Liver (tissue), 9 donors: ENCODE results near the gene CFAP97D2. TPM values are rescaled to one million over a fixed set of nuclear protein-coding genes. Genes with fewer than 3 reads are reported as not detected.

Source experiments
- DNase-seq: peaks from one replicate; pipeline ENCODE4 v3.0.0-alpha.2; 2017; ENCODE audit warnings: low spot score
- H3K27ac ChIP-seq, 2 donors: one replicate each; pipeline ENCODE4 v1.7.0; 2013; ENCODE audit warnings: inconsistent platforms in 2 of 2, low read length in 2 of 2, control low read depth in 1 of 2, low read depth in 1 of 2, mild to moderate bottlenecking in 1 of 2
- H3K27me3 ChIP-seq, 4 donors: one replicate each; pipeline versions ENCODE4 v1.6.1 to v1.7.0; 2013; ENCODE audit warnings: low read length in 3 of 4, inconsistent platforms in 1 of 4, mild to moderate bottlenecking in 1 of 4, moderate library complexity in 1 of 4; ENCODE audit not compliant: control insufficient read depth in 4 of 4, insufficient read depth in 4 of 4
- H3K36me3 ChIP-seq, 4 donors: one replicate each; pipeline versions ENCODE4 v1.6.1 to v1.7.0; 2013; ENCODE audit warnings: low read length in 3 of 4, mild to moderate bottlenecking in 3 of 4, low read depth in 1 of 4, moderate library complexity in 1 of 4; ENCODE audit not compliant: control insufficient read depth in 4 of 4, insufficient read depth in 3 of 4
- H3K4me1 ChIP-seq, 4 donors: one replicate each; pipeline versions ENCODE4 v1.6.1 to v1.7.0; 2013; ENCODE audit warnings: low read length in 3 of 4, mild to moderate bottlenecking in 3 of 4, moderate library complexity in 1 of 4; ENCODE audit not compliant: control insufficient read depth in 4 of 4, insufficient read depth in 4 of 4
- H3K4me3 ChIP-seq, 3 donors: one replicate each; pipeline versions ENCODE4 v1.6.1 to v1.7.0; 2013; ENCODE audit warnings: low read length in 3 of 3, control low read depth in 1 of 3, low read depth in 1 of 3, mild to moderate bottlenecking in 1 of 3
- H3K9ac ChIP-seq, 2 donors: one replicate each; pipeline ENCODE4 v1.7.0; 2013; ENCODE audit warnings: low read length in 2 of 2, mild to moderate bottlenecking in 2 of 2, moderate library complexity in 2 of 2, control low read depth in 1 of 2, low read depth in 1 of 2
- H3K9me3 ChIP-seq, 4 donors: one replicate each; pipeline versions ENCODE4 v1.6.1 to v1.7.0; 2013; ENCODE audit warnings: low read length in 3 of 4; ENCODE audit not compliant: control insufficient read depth in 4 of 4
- EGR1 ChIP-seq, 2 donors: IDR thresholded peaks; 2 replicates each; pipeline ENCODE4 v1.6.1; 2016 to 2018; ENCODE audit warnings: antibody characterized with exemption in 2 of 2, low read depth in 2 of 2
- FOXA1 ChIP-seq: IDR thresholded peaks from 2 replicates; pipeline ENCODE4 v1.6.1; 2016; ENCODE audit warnings: antibody characterized with exemption
- FOXA2 ChIP-seq: IDR thresholded peaks from 2 replicates; pipeline ENCODE4 v1.6.1; 2016; ENCODE audit warnings: antibody characterized with exemption
- GABPA ChIP-seq, 2 donors: IDR thresholded peaks in 1 of 2; conservative IDR thresholded peaks in 1 of 2; 2 replicates each; pipeline ENCODE4 v1.6.1; 2016; ENCODE audit warnings: antibody characterized with exemption in 2 of 2, mild to moderate bottlenecking in 1 of 2, moderate library complexity in 1 of 2
- HNF4A ChIP-seq, 2 donors: conservative IDR thresholded peaks; 2 replicates each; pipeline ENCODE4 v1.6.1; 2016; ENCODE audit warnings: antibody characterized with exemption in 2 of 2, mild to moderate bottlenecking in 2 of 2
- HNF4G ChIP-seq: IDR thresholded peaks from 2 replicates; pipeline ENCODE4 v1.6.1; 2016; ENCODE audit warnings: antibody characterized with exemption
- JUND ChIP-seq, 2 donors: IDR thresholded peaks; 2 replicates each; pipeline ENCODE4 v1.6.1; 2016; ENCODE audit warnings: antibody characterized with exemption in 2 of 2
- NR2F2 ChIP-seq: IDR thresholded peaks from 2 replicates; pipeline ENCODE4 v1.6.1; 2016; ENCODE audit warnings: antibody characterized with exemption
- RAD21 ChIP-seq, 2 donors: IDR thresholded peaks; 2 replicates each; pipeline ENCODE4 v1.6.1; 2016; ENCODE audit warnings: antibody characterized with exemption in 2 of 2, mild to moderate bottlenecking in 2 of 2
- REST ChIP-seq: IDR thresholded peaks from 2 replicates; pipeline ENCODE4 v1.6.1; 2016; ENCODE audit warnings: antibody characterized with exemption, mild to moderate bottlenecking
- RXRA ChIP-seq, 2 donors: IDR thresholded peaks; 2 replicates each; pipeline ENCODE4 v1.6.1; 2017 to 2018; ENCODE audit warnings: antibody characterized with exemption in 2 of 2, mild to moderate bottlenecking in 1 of 2
- SP1 ChIP-seq: IDR thresholded peaks from 2 replicates; pipeline ENCODE4 v1.6.1; 2018; ENCODE audit warnings: antibody characterized with exemption, mild to moderate bottlenecking
- TAF1 ChIP-seq: conservative IDR thresholded peaks from 2 replicates; pipeline ENCODE4 v1.6.1; 2016; ENCODE audit warnings: antibody characterized with exemption, mild to moderate bottlenecking
- YY1 ChIP-seq: IDR thresholded peaks from 2 replicates; pipeline ENCODE4 v1.6.1; 2016; ENCODE audit warnings: antibody characterized with exemption, mild to moderate bottlenecking
- WGBS: extraction: QIAGEN DNeasy Blood & Tissue Kit; methylation state at CpG from one replicate; pipeline ENCODE4 v1.1.7; 2013; 5-methylcytosine and 5-hydroxymethylcytosine counted together
- polyA plus RNA-seq, 2 donors: library from polyadenylated mRNA; stranded (reverse) in 1 of 2; unstranded in 1 of 2; fragments of 200-250 nt in 1 of 2; fragments of >200 nt in 1 of 2; fragmentation: Nextera tagmentation in 1 of 2; extraction: Ambion mirVana in 1 of 2; gene quantifications; one replicate each; pipeline versions ENCODE4 v1.2.1 to v1.2.3, GENCODE V29; 2013 to 2015
- total RNA-seq, 2 donors: library from RNA; depleted of rRNA; stranded (reverse); fragments of >200 nt; gene quantifications; one replicate each; pipeline ENCODE4 v1.2.3, GENCODE V29; 2014
- TF ChIP-seq, protein P1 (sequence below): IDR thresholded peaks from 2 replicates; pipeline ENCODE4 v1.6.1; 2016; ENCODE audit warnings: antibody characterized with exemption
- TF ChIP-seq, protein P2 (sequence below): IDR thresholded peaks from 2 replicates; pipeline ENCODE4 v1.6.1; 2016; ENCODE audit warnings: antibody characterized with exemption
- TF ChIP-seq, protein P3 (sequence below): IDR thresholded peaks from 2 replicates; pipeline ENCODE4 v1.6.1; 2016; ENCODE audit warnings: antibody characterized with exemption
- TF ChIP-seq, protein P4 (sequence below): fragments of 150-350 bp; IDR thresholded peaks from 2 replicates; pipeline ENCODE4 v1.5.1; 2017; ENCODE audit warnings: improper control_type of control experiment, low read depth, low read length; ENCODE audit not compliant: missing input control
- donor health status: healthy.
- donor health status: healthy.
- donor health status: healthy.
- donor health status: healthy.
- donor health status: healthy.

CFAP97D2 gene
- total and polyA plus RNA-seq, 4 donors = not detected

DNA sequence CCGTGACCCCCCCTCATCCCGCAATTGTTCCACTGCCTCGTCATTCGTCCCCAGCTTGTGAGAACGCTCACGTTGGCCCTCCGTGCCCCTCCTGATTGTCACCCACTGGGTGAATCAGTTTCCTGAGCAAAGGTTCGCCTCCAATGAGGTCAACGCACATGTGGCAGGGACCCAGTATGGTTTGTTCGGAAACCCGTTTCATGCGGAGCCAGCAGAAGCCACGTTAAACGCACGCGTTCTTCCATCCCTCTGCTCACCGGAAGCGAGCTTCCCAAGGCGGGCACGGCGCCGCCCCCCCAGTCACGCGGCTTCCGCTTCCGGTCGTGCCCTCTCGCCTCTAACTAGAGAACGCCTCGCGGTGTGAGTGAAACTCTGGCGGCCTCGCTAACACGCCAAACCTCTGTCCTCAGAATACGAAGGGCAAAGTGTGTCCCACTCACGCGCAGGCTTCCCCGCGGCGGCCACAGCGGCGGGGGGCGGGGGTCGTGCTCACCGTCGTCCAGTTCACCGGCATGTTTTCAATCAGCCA lies 18.0 kb upstream of the CFAP97D2 start:
- no peak overlapping the region for H3K27ac ChIP-seq
- peaks cover 0 to 8% (median 2%) of the 10 kb centered on the region in 4 donors for H3K4me1 ChIP-seq
- TF ChIP-seq, protein P1, sequence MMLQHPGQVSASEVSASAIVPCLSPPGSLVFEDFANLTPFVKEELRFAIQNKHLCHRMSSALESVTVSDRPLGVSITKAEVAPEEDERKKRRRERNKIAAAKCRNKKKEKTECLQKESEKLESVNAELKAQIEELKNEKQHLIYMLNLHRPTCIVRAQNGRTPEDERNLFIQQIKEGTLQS = no peak
- TF ChIP-seq FOXA2 = no peak
- no peak for TF ChIP-seq TAF1
- TF ChIP-seq YY1 = no peak
- no peak for TF ChIP-seq FOXA1
- TF ChIP-seq, protein P2, sequence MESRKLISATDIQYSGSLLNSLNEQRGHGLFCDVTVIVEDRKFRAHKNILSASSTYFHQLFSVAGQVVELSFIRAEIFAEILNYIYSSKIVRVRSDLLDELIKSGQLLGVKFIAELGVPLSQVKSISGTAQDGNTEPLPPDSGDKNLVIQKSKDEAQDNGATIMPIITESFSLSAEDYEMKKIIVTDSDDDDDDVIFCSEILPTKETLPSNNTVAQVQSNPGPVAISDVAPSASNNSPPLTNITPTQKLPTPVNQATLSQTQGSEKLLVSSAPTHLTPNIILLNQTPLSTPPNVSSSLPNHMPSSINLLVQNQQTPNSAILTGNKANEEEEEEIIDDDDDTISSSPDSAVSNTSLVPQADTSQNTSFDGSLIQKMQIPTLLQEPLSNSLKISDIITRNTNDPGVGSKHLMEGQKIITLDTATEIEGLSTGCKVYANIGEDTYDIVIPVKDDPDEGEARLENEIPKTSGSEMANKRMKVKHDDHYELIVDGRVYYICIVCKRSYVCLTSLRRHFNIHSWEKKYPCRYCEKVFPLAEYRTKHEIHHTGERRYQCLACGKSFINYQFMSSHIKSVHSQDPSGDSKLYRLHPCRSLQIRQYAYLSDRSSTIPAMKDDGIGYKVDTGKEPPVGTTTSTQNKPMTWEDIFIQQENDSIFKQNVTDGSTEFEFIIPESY = no peak
- TF ChIP-seq HNF4G = no peak
- TF ChIP-seq GABPA (IDR thresholded peaks at IDR 0.05 in 1 of 2, conservative IDR thresholded peaks at IDR 0.05 in 1 of 2) = no peak
- no peak for TF ChIP-seq HNF4A (conservative IDR thresholded peaks at IDR 0.05)
- TF ChIP-seq EGR1 (IDR thresholded peaks at IDR 0.05; ENCODE audit: low read depth in 2 of 2) = no peak
- no peak for TF ChIP-seq NR2F2
- TF ChIP-seq, protein P3, sequence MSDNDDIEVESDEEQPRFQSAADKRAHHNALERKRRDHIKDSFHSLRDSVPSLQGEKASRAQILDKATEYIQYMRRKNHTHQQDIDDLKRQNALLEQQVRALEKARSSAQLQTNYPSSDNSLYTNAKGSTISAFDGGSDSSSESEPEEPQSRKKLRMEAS = no peak
- no peak for TF ChIP-seq RXRA (IDR thresholded peaks at IDR 0.05)
- TF ChIP-seq SP1 = no peak
- TF ChIP-seq RAD21 (IDR thresholded peaks at IDR 0.05) = no peak
- TF ChIP-seq REST = no peak
- no peak for TF ChIP-seq JUND (IDR thresholded peaks at IDR 0.05)
- TF ChIP-seq, protein P4, sequence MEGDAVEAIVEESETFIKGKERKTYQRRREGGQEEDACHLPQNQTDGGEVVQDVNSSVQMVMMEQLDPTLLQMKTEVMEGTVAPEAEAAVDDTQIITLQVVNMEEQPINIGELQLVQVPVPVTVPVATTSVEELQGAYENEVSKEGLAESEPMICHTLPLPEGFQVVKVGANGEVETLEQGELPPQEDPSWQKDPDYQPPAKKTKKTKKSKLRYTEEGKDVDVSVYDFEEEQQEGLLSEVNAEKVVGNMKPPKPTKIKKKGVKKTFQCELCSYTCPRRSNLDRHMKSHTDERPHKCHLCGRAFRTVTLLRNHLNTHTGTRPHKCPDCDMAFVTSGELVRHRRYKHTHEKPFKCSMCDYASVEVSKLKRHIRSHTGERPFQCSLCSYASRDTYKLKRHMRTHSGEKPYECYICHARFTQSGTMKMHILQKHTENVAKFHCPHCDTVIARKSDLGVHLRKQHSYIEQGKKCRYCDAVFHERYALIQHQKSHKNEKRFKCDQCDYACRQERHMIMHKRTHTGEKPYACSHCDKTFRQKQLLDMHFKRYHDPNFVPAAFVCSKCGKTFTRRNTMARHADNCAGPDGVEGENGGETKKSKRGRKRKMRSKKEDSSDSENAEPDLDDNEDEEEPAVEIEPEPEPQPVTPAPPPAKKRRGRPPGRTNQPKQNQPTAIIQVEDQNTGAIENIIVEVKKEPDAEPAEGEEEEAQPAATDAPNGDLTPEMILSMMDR = no peak
- no peaks in the 10 kb centered on the region for H3K36me3 ChIP-seq
- 93% methylated on average over 47 of the region's 47 CpGs for WGBS
- H3K4me3 ChIP-seq = no peak overlapping the region
- no peaks in the 10 kb centered on the region for H3K27me3 ChIP-seq
- no peak for DNase-seq
- H3K9ac ChIP-seq = no peak overlapping the region
- no peaks in the 10 kb centered on the region for H3K9me3 ChIP-seq
